Coronary artery (tissue), 2 donors: ENCODE results near the gene COL5A1.
"Not testable (repeated sequence)": the region's sequence is repeated elsewhere in the genome, so short reads cannot be mapped to it uniquely, and the experiment has no call there.

Source experiments
- DNase-seq: peaks from one replicate; pipeline ENCODE4 v3.0.0-alpha.2; 2017; ENCODE audit warnings: low spot score
- H3K27ac ChIP-seq, 2 donors: fragments of 200-600 bp; sonication (generic); one replicate each; pipeline ENCODE4 v1.5.1; 2016 to 2019
- H3K4me3 ChIP-seq: fragments of 200-600 bp; sonication (generic); 2 replicates; pipeline ENCODE4 v1.5.1; 2016; ENCODE audit warnings: mild to moderate bottlenecking, moderate library complexity
- TF ChIP-seq, protein P1 (sequence below): fragments of 200-600 bp; sonication (generic); IDR thresholded peaks from one replicate; pipeline ENCODE4 v1.5.1; 2019; ENCODE audit warnings: antibody characterized with exemption

The COL5A1 gene

GRCh38 chr9:134710901-134711300 is 69.3 kb downstream of the COL5A1 start:
- Histone ChIP-seq H3K27ac (peak overlapping the region in 1 of 2 donors; percentile 91), H3K4me3 (no peak overlapping the region)
- TF ChIP-seq, protein P1, sequence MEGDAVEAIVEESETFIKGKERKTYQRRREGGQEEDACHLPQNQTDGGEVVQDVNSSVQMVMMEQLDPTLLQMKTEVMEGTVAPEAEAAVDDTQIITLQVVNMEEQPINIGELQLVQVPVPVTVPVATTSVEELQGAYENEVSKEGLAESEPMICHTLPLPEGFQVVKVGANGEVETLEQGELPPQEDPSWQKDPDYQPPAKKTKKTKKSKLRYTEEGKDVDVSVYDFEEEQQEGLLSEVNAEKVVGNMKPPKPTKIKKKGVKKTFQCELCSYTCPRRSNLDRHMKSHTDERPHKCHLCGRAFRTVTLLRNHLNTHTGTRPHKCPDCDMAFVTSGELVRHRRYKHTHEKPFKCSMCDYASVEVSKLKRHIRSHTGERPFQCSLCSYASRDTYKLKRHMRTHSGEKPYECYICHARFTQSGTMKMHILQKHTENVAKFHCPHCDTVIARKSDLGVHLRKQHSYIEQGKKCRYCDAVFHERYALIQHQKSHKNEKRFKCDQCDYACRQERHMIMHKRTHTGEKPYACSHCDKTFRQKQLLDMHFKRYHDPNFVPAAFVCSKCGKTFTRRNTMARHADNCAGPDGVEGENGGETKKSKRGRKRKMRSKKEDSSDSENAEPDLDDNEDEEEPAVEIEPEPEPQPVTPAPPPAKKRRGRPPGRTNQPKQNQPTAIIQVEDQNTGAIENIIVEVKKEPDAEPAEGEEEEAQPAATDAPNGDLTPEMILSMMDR: no peak
- no peak for DNase-seq

DNA sequence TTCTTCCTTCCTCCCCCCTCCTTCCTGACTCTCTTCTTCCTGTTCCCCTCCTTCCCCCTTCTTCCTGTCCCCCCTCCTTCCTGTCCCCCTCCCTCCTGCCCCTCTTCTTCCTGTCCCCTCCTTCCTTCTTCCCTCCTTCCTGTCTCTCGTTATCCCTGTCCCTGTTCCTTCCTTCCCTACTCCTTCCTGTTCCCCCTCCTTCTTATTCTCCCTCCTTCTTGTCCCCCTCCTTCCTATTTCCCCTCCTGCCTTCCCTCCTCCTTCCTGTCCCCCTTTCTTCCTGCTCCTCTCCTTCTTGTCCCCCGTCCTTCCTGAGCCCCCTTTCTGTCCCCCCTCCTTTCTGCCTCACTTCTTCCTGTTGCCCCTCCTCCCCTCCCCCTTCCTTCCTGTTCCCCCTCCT is 70.6 kb downstream of the COL5A1 start:
- TF ChIP-seq, protein P1: no peak
- no peak overlapping the region for H3K4me3 ChIP-seq
- H3K27ac ChIP-seq: peak overlapping the region in 1 of 2 donors; percentile 45
- no peak for DNase-seq

DNA sequence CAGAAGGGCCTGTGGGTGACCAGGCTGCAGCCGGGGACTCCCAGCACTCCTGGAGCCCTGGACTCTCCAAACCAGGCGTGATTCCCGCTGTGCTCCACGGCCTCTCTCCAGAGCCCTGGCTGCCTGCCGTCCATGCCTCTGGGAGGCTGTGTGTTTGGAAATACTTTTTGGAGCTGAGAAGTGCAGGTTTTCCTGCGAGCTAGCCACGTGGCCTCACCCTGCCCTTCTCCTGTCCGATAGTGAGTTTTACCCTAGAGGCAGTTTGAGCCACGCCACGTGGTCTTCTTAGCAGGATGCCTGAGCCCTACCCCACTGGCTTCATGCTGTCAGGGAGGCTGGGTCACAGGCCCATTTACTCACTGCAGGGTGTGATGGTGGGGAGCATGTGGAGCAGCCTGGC is 71.3 kb downstream of the COL5A1 start:
- Histone ChIP-seq H3K27ac (peak overlapping the region in 1 of 2 donors; percentile 45), H3K4me3 (no peak overlapping the region)
- DNase-seq: no peak
- TF ChIP-seq, protein P1: no peak

DNA sequence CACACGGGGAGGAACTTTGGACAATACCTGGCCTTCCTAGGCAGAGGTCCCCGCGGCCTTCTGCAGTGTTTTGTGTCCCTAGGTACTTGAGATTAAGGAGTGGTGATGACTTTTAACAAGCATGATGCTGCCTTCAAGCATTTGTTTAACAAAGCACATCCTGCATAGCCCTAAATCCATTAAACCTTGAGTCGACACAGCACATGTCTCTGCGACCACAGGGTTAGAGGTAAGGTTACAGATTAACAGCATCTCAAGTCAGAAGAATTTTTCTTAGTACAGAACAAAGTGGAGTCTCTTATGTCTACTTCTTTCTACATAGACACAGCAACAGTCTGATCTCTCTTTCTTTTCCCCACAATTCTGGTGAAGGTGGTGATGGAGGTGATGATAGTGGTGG is 73.9 kb downstream of the COL5A1 start:
- DNase-seq, H3K27ac ChIP-seq, H3K4me3 ChIP-seq: not testable (repeated sequence)

DNA sequence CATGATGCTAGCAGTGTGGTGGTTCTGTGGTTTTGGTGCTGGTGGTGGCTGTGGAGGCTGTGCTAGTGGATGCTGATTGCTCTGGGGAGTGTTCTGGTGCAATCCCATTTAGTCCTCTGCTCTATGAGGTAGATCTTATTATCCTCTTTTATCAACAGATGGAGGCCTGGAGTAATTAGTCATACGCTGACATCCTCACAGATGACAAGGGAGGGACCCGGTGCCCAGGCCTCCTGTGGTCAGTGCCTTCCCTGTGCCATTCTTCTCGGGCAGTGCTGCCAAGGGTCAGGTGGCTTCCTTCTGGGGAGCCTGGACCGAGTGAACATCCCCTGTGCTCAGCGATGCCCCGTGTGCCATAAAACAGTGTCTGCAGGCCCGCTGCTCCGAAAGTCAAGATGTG is 74.5 kb downstream of the COL5A1 start:
- TF ChIP-seq, protein P1: no peak
- H3K27ac ChIP-seq: no peak overlapping the region

GRCh38 chr9:134717056-134717455 is 75.5 kb downstream of the COL5A1 start:
- DNase-seq: no peak
- H3K27ac ChIP-seq: peak overlapping the region in 1 of 2 donors; percentile 65
- TF ChIP-seq, protein P1: no peak
- H3K4me3 ChIP-seq: no peak overlapping the region

More for the DNA sequence above, 74.5 kb downstream of the COL5A1 start:
- H3K4me3 ChIP-seq: no peak overlapping the region
- DNase-seq: no peak

GRCh38 chr9:134717924-134718645 is 76.5 kb downstream of the COL5A1 start:
- no peak for DNase-seq
- H3K27ac ChIP-seq: peak overlapping the region in 1 of 2 donors; percentile 65
- H3K4me3 ChIP-seq: peak overlapping the region; percentile 20
- TF ChIP-seq, protein P1: no peak
